ENCODE measurements around the gene ZNF611. TPM values are rescaled to one million over a fixed set of nuclear protein-coding genes. Genes with fewer than 3 reads are reported as not detected.
"Not testable (repeated sequence)": the region's sequence is repeated elsewhere in the genome, so short reads cannot be mapped to it uniquely, and the experiment has no call there.

Gene ZNF611
- total and polyA plus RNA-seq, 10 of the 15 experiments (the other 5 are each of a cell fraction or from before 2014, with no cell fraction given): 1.4 to 16.8 (median 7.6) TPM

DNA sequence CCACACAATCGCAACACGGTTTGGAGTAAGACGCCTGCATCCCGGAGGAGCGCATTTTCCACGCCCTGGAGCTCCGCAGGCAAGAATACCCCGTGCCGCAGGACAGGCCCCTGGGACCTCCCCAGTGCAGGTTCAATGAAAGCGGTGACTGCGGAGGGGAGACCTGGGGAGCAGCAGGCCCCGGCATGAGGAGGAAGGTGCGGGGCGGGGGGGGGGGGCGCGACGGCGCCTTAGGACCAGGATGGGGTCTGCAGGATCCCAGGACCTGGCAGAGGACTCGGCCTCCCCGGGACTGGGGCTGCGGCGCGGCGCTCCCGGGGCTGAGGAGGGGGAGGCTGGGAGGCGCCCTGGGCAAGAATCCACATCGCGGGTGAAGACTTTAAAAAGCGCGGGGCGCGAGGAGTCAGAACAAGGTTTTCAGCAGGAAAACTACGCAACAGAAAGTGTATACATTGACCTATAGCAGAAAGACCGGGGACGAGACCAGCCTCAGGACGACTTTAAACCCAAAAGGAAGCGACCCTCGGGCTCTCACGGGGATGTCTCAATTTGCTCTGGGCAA lies 432 bp downstream of the ZNF611 start:
- H3K4me3 ChIP-seq: peak overlapping the region; percentile 96
- no peak for DNase-seq (ENCODE audit: low read depth, low spot score)
- peaks cover 5% of the 10 kb centered on the region; the same call in 2 of the 3 replicates for H3K9me3 ChIP-seq (replicated peaks; ENCODE audit: control insufficient read depth, insufficient read depth, low read length)
- CTCF ChIA-PET: no interaction called here
- RAD21 ChIA-PET (ENCODE audit: unreplicated experiment): interaction anchor here (1.0 kb wide), 1 partner anchor 545 kb away, joined by 3 read pairs; the partner anchor contains the start of gene PPP2R1A
- POLR2A ChIA-PET: no interaction called here
- WGBS (ENCODE audit: insufficient coverage, insufficient replicate concordance, low lambda C conversion rate, missing lambda C conversion rate): 3% methylated on average over 37 of the region's 39 CpGs
- H3K79me2 ChIP-seq (ENCODE audit: control insufficient read depth, insufficient read depth, low read length): peaks cover 4% of the 10 kb centered on the region
- intact Hi-C loops (cut with micrococcal nuclease; ENCODE audit: unreplicated experiment): loop anchor here (5.0 kb wide), 1 partner anchor 42 kb away; no protein-coding TSS in a partner anchor
- H3K36me3 ChIP-seq (ENCODE audit: control insufficient read depth in 2 of 2, insufficient read depth in 2 of 2, low read length in 1 of 2): no peaks in the 10 kb centered on the region
- TSS peak; percentile 84 for BruUV-seq (replicated peaks)
- H3K27me3 ChIP-seq (replicated peaks in 1 of 2; ENCODE audit: control insufficient read depth in 2 of 2, insufficient read depth in 2 of 2, low read length in 1 of 2): no peaks in the 10 kb centered on the region
- no peaks in the 10 kb centered on the region for H3K4me1 ChIP-seq (ENCODE audit: control insufficient read depth, insufficient read depth, low read length)
- FAIRE-seq: no peak
- ATAC-seq: peak; percentile 59
- H3K4me2 ChIP-seq (ENCODE audit: control insufficient read depth, insufficient read depth): peak overlapping the region; percentile 76
- peak overlapping the region; percentile 76 for H3K27ac ChIP-seq (ENCODE audit: control insufficient read depth, insufficient read depth)
- no peak for TF ChIP-seq MEF2B (IDR thresholded peaks at IDR 0.05; ENCODE audit: partially characterized antibody, poor library complexity, severe bottlenecking)
- TF ChIP-seq, protein P1, sequence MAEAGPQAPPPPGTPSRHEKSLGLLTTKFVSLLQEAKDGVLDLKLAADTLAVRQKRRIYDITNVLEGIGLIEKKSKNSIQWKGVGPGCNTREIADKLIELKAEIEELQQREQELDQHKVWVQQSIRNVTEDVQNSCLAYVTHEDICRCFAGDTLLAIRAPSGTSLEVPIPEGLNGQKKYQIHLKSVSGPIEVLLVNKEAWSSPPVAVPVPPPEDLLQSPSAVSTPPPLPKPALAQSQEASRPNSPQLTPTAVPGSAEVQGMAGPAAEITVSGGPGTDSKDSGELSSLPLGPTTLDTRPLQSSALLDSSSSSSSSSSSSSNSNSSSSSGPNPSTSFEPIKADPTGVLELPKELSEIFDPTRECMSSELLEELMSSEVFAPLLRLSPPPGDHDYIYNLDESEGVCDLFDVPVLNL (IDR thresholded peaks at IDR 0.05; ENCODE audit: low read depth, low read length): 0 out of 2 replicates have a peak, but pooled peaks have one; percentile 54
- TF ChIP-seq MTA2 (IDR thresholded peaks at IDR 0.05; ENCODE audit: low read depth): no peak
- no peak for TF ChIP-seq RCOR1 (conservative IDR thresholded peaks at IDR 0.05; ENCODE audit: low read depth, low read length)
- no peak for TF ChIP-seq PAX8 (IDR thresholded peaks at IDR 0.05)
- TF ChIP-seq YY1 (IDR thresholded peaks at IDR 0.05; ENCODE audit: low read depth, low read length): 0 out of 2 replicates have a peak, but pooled peaks have one; percentile 3
- TF ChIP-seq, protein P2, sequence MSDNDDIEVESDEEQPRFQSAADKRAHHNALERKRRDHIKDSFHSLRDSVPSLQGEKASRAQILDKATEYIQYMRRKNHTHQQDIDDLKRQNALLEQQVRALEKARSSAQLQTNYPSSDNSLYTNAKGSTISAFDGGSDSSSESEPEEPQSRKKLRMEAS (IDR thresholded peaks at IDR 0.05; ENCODE audit: low read depth, low read length): no peak
- TF ChIP-seq, protein P3, sequence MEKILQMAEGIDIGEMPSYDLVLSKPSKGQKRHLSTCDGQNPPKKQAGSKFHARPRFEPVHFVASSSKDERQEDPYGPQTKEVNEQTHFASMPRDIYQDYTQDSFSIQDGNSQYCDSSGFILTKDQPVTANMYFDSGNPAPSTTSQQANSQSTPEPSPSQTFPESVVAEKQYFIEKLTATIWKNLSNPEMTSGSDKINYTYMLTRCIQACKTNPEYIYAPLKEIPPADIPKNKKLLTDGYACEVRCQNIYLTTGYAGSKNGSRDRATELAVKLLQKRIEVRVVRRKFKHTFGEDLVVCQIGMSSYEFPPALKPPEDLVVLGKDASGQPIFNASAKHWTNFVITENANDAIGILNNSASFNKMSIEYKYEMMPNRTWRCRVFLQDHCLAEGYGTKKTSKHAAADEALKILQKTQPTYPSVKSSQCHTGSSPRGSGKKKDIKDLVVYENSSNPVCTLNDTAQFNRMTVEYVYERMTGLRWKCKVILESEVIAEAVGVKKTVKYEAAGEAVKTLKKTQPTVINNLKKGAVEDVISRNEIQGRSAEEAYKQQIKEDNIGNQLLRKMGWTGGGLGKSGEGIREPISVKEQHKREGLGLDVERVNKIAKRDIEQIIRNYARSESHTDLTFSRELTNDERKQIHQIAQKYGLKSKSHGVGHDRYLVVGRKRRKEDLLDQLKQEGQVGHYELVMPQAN (conservative IDR thresholded peaks at IDR 0.05): peak; percentile 71; the same call in 1 of the 2 replicates
- peak overlapping the region; percentile 62 for H2AFZ ChIP-seq (ENCODE audit: control insufficient read depth, low read depth, low read length)
- in situ Hi-C loops (cut with MboI): no loop called here
- no peaks in the 10 kb centered on the region for H4K20me1 ChIP-seq (ENCODE audit: control insufficient read depth, insufficient read depth)
- H3K9ac ChIP-seq (ENCODE audit: control insufficient read depth, insufficient read depth, low read length): peak overlapping the region; percentile 88
- SMC1A ChIA-PET (ENCODE audit: uncharacterized antibody, unreplicated experiment): no interaction called here

DNA sequence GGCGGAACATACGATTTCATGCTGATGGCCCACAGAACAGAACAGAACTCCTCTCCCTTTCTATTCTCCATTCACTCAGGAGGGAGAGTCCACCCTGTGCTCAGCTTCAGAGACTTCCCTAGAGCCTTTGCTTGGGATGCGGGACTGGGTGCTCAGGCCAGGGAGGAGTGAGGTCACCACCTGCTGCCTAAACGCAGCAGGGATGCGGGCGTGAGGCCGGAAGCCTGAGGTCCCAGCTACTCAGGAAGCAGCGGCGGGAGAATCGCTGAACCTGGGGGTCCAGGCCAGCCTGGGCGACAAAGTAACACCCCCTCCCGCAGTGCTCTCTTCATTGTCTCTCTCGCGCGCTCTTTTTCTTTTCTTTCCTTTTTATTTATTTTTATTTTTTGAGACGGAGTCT lies 8.8 kb downstream of the ZNF611 start:
- FAIRE-seq; BruUV-seq (replicated peaks); SMC1A ChIA-PET (ENCODE audit: uncharacterized antibody, unreplicated experiment); H3K27me3 ChIP-seq (replicated peaks in 1 of 2; ENCODE audit: control insufficient read depth in 2 of 2, insufficient read depth in 2 of 2, low read length in 1 of 2); intact Hi-C loops (cut with micrococcal nuclease; ENCODE audit: unreplicated experiment); H4K20me1 ChIP-seq (ENCODE audit: control insufficient read depth, insufficient read depth); H2AFZ ChIP-seq (ENCODE audit: control insufficient read depth, low read depth, low read length); DNase-seq (ENCODE audit: low read depth, low spot score); ATAC-seq; CTCF ChIA-PET; RAD21 ChIA-PET (ENCODE audit: unreplicated experiment); in situ Hi-C loops (cut with MboI); H3K27ac ChIP-seq (ENCODE audit: control insufficient read depth, insufficient read depth); H3K9ac ChIP-seq (ENCODE audit: control insufficient read depth, insufficient read depth, low read length); H3K79me2 ChIP-seq (ENCODE audit: control insufficient read depth, insufficient read depth, low read length); H3K4me2 ChIP-seq (ENCODE audit: control insufficient read depth, insufficient read depth); H3K4me1 ChIP-seq (ENCODE audit: control insufficient read depth, insufficient read depth, low read length); H3K9me3 ChIP-seq (replicated peaks; ENCODE audit: control insufficient read depth, insufficient read depth, low read length); H3K4me3 ChIP-seq: not testable (repeated sequence)
- WGBS (ENCODE audit: insufficient coverage, insufficient replicate concordance, low lambda C conversion rate, missing lambda C conversion rate): 98% methylated on average over 16 of the region's 16 CpGs
- peaks cover 0 to 11% of the 10 kb centered on the region in 2 experiments; a peak in 2 of 4 replicates for H3K36me3 ChIP-seq (ENCODE audit: control insufficient read depth in 2 of 2, insufficient read depth in 2 of 2, low read length in 1 of 2)
- POLR2A ChIA-PET: interaction anchor here (0.6 kb wide), 1 partner anchor 14 kb away, joined by 3 read pairs; no protein-coding TSS in a partner anchor
